Panc1 (cell line): Measurements from ENCODE around the gene GREB1. TPM values are rescaled to one million over a fixed set of nuclear protein-coding genes. Genes with fewer than 3 reads are reported as not detected.

ENCODE experiments used
- ATAC-seq: fragments of 200-7000 bp; cut with Tn5 transposase; 2 replicates; pipeline ENCODE4 v1.9.1; 2020; ENCODE audit warnings: mild to moderate bottlenecking, moderate library complexity
- BruUV-seq: library from RNA; stranded (reverse); fragments of 400-500 nt; replicated peaks from 2 replicates; lab custom pipeline; 2021; lab: Mats Ljungman, UMichigan
- CTCF ChIA-PET: fragments of 300-600 bp; sonication (Branson Sonifier 250); formaldehyde crosslinking; loops from one replicate; lab custom pipeline; 2022; ENCODE audit warnings: antibody characterized with exemption; lab: Charles Lee
- POLR2A ChIA-PET: fragments of 300-600 bp; sonication (Branson Sonifier 250); formaldehyde crosslinking; loops from one replicate; lab custom pipeline; 2022; ENCODE audit warnings: antibody characterized with exemption; lab: Charles Lee
- DNase-seq: peaks from one replicate; pipeline ENCODE4 v3.0.0-alpha.2; 2010; ENCODE audit warnings: low read depth, low spot score
- H3K27ac ChIP-seq: 2 replicates; pipeline ENCODE4 v1.5.1; 2011; ENCODE audit warnings: mild to moderate bottlenecking, low read length, inconsistent platforms
- H3K27me3 ChIP-seq: fragments of 200-500 bp; sonication (Bioruptor generic); 2 replicates; pipeline ENCODE4 v1.6.0; 2014; ENCODE audit warnings: low read length, inconsistent platforms; ENCODE audit not compliant: control insufficient read depth, insufficient read depth
- H3K36me3 ChIP-seq: fragments of 200-500 bp; sonication (Bioruptor generic); 2 replicates; pipeline ENCODE4 v1.5.1; 2014; ENCODE audit warnings: inconsistent platforms, mild to moderate bottlenecking, low read length, moderate library complexity; ENCODE audit not compliant: control insufficient read depth, insufficient read depth
- H3K4me1 ChIP-seq: 2 replicates; pipeline ENCODE4 v1.5.1; 2011; ENCODE audit warnings: inconsistent platforms, mild to moderate bottlenecking, low read length, moderate library complexity; ENCODE audit not compliant: control insufficient read depth, insufficient read depth
- H3K4me3 ChIP-seq, 2 experiments: 2 replicates each; pipeline ENCODE4 v1.5.1; 2011 to 2012; ENCODE audit warnings: low read depth in 2 of 2, low read length in 2 of 2, mild to moderate bottlenecking in 2 of 2, inconsistent platforms in 1 of 2, moderate library complexity in 1 of 2
- H3K9me3 ChIP-seq: fragments of 200-500 bp; sonication (Bioruptor generic); 2 replicates; pipeline ENCODE4 v1.5.1; 2014; ENCODE audit warnings: low read depth, mild to moderate bottlenecking, inconsistent platforms, low read length, moderate library complexity; ENCODE audit not compliant: control insufficient read depth, insufficient read depth
- CTCF ChIP-seq: fragments of 450-650 bp; IDR thresholded peaks from 2 replicates; pipeline ENCODE4 v1.5.1; 2017; ENCODE audit warnings: mild to moderate bottlenecking
- POLR2AphosphoS5 ChIP-seq: IDR thresholded peaks from 2 replicates; pipeline ENCODE4 v1.6.1; 2012; ENCODE audit warnings: mild to moderate bottlenecking, low read depth, low read length, moderate library complexity
- REST ChIP-seq, 2 experiments: IDR thresholded peaks; 2 replicates each; pipeline ENCODE4 v1.6.1; 2011 to 2012; ENCODE audit warnings: low read depth in 2 of 2, control low read depth in 1 of 2, low read length in 1 of 2, mild to moderate bottlenecking in 1 of 2, moderate library complexity in 1 of 2; ENCODE audit not compliant: insufficient read depth in 1 of 2
- SIN3A ChIP-seq: IDR thresholded peaks from 2 replicates; pipeline ENCODE4 v1.6.1; 2012; ENCODE audit warnings: low read depth, mild to moderate bottlenecking, low read length, moderate library complexity, borderline replicate concordance; ENCODE audit not compliant: insufficient read depth
- TCF7L2 ChIP-seq: IDR thresholded peaks from 2 replicates; pipeline ENCODE4 v1.6.1; 2011; ENCODE audit warnings: mild to moderate bottlenecking, low read depth, low read length, inconsistent platforms
- in situ Hi-C: cut with HindIII; loops from 2 replicates; pipeline ENCODE4 v1.10.0; 2016; ENCODE audit warnings: low sequenced_read_pairs, low pct_unique_long_range_greater_than_20kb
- intact Hi-C: fragments of 100-400 bp; cut with micrococcal nuclease; formaldehyde crosslinking; loops from one replicate; pipeline ENCODE4 v1.10.0; 2022; ENCODE audit not compliant: unreplicated experiment
- total RNA-seq: library from RNA; stranded (reverse); gene quantifications from one replicate; pipeline ENCODE4 v1.2.1, GENCODE V29; 2021; ENCODE audit not compliant: unreplicated experiment

GREB1 gene
- total RNA-seq, 1 experiment from 2014 or later, result 0.90 TPM

- no peak for DNase-seq
- H3K9me3 ChIP-seq, result no peaks in the 10 kb centered on the region
- H3K27ac ChIP-seq, result no peak overlapping the region
- H3K36me3 ChIP-seq, result no peaks in the 10 kb centered on the region
- BruUV-seq, result no TSS peak
- CTCF ChIA-PET, result interaction anchor here (0.8 kb wide), 1 partner anchor 49 kb away, joined by 3 read pairs; no protein-coding TSS in a partner anchor
- intact Hi-C loops, result no loop called here
- ATAC-seq, result no peak
- POLR2A ChIA-PET, result no interaction called here
- in situ Hi-C loops, result no loop called here
- no peak overlapping the region for H3K4me3 ChIP-seq
- TF ChIP-seq CTCF (no peak), POLR2AphosphoS5 (no peak), TCF7L2 (no peak), REST (IDR thresholded peaks at IDR 0.05; ENCODE audit: insufficient read depth in 1 of 2, low read depth in 2 of 2, low read length in 1 of 2) (no peak), SIN3A (no peak)
- peaks cover 5% of the 10 kb centered on the region; the same call in 1 of the 2 replicates for H3K27me3 ChIP-seq
- no peaks in the 10 kb centered on the region for H3K4me1 ChIP-seq
Observed at GRCh38 chr2:11588228-11589110, 54.6 kb downstream of the GREB1 start.

- ChIA-PET CTCF (no interaction called here), POLR2A (no interaction called here)
- TF ChIP-seq TCF7L2, result no peak
- no peak; the same call in 1 of the 2 replicates for TF ChIP-seq CTCF
- no peak for TF ChIP-seq REST (IDR thresholded peaks at IDR 0.05; ENCODE audit: insufficient read depth in 1 of 2, low read depth in 2 of 2, low read length in 1 of 2)
- TF ChIP-seq POLR2AphosphoS5, result no peak
- TF ChIP-seq SIN3A, result no peak
- ATAC-seq, result no peak
- no peaks in the 10 kb centered on the region for H3K36me3 ChIP-seq
- in situ Hi-C loops, result no loop called here
- BruUV-seq, result no TSS peak
- peaks cover 5% of the 10 kb centered on the region; the same call in 1 of the 2 replicates for H3K27me3 ChIP-seq
- H3K27ac ChIP-seq, result no peak overlapping the region
- no peak for DNase-seq
- no peaks in the 10 kb centered on the region for H3K9me3 ChIP-seq
- no peak overlapping the region for H3K4me3 ChIP-seq
- intact Hi-C loops, result no loop called here
- no peaks in the 10 kb centered on the region for H3K4me1 ChIP-seq
Observed at GRCh38 chr2:11589316-11589940, 55.6 kb downstream of the GREB1 start.
